CD4-positive, alpha-beta T cell treated with Interleukin-6 at 100 ng/mL for 8 hours (primary cell): ENCODE data around the gene LAPTM5.

Experiments used
- DNase-seq: peaks from one replicate; pipeline ENCODE4 v3.0.0-alpha.2; 2020; ENCODE audit warnings: mixed read lengths, low spot score

LAPTM5 gene

DNA sequence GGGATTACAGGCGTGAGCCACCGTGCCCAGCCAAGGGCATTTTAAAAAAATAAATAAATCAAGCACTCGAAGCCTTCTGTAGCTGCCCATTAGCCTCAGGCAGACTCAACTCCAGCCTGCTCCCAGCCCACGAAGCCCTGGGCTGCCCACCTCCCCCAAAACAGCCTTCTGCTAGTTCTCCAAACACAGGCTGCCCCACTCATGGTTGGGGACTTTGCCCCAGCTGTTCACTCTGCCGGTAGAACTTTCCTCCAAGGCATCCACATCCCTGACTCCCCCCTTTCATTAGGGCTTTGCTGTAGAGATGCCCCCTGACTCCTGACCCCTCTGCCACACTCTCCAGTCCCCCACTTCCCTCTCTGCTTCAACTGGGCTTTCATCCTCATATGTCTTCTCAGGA, 29.7 kb upstream of the LAPTM5 start:
- no peak for DNase-seq

DNA sequence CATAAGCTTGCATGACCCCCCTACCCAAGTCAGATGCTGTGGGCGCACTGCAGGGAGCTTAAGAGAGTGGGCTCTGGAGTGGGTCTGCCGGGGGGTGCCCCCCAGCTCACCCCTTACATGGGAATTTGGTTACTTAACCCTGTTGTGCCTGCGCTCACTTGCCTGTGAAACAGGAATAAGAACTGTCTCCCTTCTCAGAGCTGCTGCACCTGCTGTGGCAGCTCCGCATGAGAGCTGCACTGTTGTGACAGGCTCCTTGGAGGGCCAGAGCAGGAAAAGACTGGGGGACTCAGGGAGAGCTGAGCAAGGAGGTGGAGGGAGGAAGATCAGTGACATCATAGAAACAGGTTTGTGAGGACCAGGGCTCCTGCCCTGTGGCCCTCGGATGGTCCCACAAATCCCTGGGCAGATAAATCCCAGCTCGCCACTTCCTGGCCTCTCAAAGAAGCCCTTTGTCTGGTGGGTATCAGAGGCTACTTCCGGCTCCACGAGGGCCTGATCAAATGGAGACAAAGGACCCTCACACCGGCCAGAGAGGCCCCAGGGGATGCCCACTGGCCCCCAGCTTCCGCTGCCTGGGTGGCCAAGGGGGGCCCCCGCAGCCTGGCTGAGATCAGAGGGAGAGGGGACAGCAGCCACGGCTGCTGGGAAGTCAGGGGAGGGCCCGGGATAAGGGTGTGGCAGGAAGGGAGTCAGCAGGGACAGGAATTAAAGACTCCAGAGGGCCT, 28.9 kb upstream of the LAPTM5 start:
- DNase-seq = no peak

DNA sequence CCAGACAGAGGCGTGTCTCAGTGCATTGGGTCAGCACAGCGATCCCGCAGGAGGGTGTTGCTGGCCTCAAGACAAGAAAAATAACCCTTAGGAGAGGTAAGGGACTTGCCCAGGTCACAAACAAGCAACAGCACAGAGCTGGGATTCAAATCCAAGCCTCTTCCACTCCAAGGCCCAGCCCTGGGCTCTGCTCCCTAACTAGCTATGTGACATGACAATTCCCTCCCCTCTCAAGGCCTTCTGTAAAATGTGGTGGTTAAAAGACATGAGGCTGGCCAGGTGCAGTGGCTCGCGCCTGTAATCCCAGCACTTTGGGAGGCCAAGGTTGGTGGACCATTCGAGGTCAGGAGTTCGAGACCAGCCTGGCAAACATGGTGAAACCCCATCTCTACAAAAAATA, 28.1 kb upstream of the LAPTM5 start:
- DNase-seq = no peak

DNA sequence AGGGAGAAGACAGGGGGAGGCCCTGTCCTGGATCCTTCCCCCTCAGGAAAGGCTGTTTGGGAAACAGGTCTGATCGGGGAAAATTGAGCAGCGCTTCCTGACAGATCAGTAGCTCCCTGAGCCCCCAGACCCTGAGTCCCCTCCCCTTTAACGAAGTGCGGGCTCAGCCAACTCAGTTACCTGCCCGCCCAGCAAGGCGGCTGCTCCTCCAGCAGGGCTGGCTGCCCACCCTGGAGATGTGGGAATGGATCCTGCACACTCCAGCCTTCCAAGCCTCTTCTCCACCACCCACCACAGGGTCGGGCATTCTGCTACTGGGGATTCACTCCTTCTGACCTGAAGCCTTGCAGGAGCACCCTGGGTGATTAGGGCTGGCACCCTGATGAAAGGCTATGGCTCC, 27.6 kb upstream of the LAPTM5 start:
- DNase-seq = no peak

DNA sequence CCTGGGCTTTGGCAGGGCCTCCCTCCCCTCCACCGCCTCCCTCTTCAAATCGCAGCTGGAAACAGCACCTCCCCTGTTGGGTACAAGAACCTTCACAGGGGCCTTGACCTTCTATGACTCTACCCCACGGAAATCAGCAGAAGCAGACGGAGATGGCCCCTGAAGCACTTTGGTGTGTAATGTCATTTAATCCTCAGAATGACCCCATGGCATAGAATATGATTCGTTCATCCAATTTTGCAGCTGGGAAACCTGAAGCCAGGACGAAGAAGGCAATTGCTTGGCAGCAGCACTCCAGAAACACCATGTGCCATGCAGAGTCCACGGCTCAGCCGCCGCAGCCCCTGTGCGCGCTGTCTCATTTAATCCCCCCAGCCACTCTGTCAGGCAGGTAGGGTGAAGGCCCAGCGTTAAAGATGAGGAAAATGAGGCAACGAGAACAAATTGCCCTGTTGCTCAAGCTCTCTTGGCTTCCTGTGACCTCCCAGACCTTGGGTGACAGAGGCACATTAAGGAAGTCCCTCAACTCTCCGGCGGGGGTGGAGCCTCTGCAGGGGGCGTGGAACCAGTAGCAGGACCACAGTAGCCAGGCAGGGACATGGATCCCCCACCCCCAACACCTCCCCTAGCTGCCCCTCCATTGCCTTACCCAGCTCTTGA, 25.8 kb upstream of the LAPTM5 start:
- no peak for DNase-seq

DNA sequence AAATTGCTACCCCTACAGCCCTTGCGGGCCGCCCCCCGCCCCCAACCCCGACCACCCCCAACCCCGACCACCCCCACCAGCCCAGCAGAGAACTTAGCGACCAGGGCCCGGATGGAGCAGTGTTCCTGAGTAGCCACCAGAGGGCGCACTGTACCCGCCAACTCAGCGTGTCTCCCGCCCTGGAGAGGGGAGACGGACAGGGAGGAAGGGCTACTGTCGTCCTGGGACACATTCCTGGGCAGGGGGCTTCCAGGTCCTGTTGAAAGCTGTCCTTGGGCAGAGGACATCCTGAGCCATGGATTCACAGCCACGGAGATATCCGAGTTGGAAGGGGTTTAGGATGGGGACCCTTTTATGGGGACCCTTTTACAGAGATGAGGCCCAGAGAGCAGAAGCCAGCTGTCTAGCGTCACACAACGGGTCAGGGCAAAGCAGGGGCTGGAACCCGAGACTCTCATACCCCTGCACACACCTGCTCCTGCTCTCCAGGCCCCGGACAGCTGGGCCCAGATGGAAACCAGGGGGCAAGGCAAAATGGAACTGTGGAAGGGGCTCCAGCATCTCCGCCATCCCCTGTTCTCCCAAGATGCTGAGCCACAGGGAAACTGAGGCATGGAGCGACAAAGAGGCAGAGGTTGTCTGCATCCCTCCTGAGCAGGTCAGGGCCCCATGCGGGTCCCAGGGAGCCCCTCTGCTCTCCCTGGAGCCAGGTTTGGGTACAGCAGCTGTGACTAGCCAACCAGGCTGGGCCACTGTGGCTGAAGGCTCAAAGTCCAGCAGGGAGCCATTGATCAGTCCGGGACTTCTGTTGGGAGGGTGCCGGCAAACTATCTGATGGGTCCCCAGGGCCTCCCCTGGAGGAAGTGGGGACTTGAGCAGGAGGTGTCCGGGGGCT, 25.0 kb upstream of the LAPTM5 start:
- peak; percentile 68 for DNase-seq

DNA sequence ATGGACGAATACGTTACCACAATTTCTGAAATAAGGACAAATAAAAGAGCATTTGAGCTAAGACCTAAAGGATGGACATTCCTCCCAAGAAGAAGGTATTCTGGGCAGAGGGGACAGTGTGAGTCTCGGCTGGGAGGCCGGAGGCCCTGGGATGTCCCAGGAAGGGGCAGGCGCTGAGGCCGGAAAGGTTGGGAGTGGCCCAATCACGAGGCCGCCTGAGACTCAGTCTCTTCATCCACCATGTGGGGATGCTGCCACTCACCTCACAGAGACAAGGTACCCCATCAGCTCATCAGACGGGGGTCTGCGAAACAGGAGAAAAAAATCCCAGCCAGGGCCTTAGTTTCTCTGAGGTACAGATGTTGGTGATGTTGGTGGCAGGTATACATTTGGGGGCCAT, 24.3 kb upstream of the LAPTM5 start:
- no peak for DNase-seq

DNA sequence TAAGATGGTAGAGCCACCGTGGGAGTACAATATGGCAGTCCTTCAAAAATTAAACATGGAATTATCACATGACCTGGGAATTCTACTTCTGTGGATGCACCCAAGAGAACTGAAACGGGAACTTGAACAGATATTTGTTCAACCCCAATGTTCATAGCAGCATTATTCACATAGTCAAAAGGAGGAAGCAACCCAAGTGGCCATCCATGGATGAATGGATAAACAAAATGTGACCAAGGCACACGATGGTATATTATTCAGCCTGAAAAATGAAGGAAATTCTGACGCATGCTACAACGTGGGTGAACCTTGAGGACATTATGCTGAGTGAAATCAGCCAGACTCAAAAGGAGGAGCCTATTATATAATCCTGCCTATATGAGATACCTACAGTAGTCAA, 22.8 kb upstream of the LAPTM5 start:
- DNase-seq = no peak

DNA sequence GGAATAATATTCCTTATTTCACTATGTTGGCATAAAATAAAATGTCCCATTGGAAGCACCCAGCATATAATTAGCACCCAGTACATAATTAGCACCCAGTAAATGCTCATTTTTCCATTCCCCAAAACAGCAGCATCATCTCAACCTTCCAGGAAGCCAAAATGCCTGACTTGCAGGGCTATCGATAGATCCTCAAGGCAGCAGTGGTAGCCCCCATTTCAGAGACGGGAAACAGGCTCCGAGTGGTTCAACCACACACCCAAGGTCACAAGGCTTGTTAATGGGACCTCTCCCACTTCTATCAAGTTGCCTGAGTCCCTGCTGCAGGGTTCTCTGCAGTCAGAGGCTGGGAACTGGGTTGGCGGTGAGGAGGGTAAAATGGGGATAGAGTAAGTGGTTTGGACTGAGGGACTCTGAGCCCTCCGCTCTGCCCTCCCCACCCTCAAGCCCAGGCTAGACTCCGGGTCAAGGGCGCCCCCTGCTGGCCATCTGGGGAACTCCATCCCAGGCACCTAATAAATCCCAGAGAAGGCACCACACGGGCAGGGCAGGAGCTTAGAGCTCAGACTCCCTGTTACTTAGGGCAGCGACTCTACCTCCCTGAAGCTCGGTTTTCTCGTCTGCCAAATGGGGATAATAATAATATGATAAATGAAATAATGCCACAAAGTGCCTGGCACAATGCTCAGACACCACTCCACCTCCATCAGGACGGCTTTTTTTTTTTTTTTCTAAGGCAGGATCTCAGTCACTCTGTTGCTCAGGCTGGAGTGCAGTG, 21.9 kb upstream of the LAPTM5 start:
- DNase-seq = peak; percentile 87

DNA sequence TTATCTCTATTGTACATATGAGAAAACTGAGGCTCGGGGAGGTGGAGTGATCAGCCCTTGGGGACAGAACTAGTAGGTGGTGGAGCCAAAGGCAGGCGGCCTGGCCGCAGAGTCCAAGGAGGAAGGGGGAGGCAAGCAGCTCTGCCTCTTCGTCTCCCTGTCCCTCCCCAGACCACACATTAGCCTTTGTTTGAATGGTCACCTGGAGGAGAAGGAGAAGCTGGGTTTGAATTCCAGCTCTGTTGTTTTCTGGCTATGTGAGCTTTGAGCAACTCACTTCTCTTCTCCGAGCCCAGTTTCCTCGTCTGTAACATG, 21.4 kb upstream of the LAPTM5 start:
- DNase-seq = no peak

DNA sequence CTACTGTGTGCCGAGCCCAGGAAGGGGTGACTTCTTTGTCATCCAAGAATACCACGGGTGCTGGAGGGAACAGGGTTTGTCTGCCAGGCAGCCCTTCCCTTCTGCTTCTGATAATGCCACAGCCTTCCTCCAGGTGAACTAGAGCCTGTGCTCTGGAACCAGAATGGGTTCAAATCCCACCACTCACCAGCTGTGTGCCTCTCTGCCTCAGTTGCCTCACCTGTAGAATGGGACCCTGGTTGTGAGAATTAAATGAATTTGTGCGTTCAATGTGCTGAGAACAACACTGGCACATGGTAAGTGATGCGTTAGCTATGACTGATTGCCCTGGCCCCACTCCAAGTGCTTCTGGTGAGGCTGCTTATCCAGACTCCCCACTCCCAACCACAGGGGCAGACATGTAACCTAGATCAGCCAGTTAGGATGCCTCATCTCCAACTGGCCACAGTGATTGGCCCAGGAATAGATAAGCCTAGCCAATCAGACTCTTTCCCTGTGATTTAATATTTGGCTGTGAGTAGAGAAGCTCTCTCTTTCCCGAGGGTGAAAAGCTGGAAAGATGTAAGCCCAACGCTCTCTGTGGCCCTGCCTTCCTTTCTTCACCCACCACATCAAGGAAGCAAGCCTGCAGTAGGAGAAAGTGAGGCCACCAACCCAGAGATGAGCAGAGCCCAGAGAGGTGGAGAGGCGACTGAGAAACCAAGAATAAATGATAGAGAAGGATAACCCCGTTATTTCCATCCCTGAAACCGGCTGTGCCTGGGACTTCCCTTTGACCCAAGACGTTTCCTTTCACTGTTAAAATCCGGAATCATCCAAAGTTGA, 20.8 kb upstream of the LAPTM5 start:
- no peak for DNase-seq

DNA sequence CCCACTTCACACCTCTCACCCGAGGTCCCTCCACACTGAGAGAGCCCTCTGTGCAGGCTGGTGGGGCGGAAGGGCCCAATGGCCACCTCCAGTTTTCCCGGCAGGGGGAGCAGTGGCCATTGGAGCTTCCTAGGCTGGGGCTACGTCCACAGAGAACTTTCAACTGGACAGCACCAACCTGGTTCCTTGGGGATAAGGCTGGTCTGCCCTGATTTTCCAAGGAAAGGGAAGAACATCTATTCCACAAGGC, 20.3 kb upstream of the LAPTM5 start:
- DNase-seq = no peak

DNA sequence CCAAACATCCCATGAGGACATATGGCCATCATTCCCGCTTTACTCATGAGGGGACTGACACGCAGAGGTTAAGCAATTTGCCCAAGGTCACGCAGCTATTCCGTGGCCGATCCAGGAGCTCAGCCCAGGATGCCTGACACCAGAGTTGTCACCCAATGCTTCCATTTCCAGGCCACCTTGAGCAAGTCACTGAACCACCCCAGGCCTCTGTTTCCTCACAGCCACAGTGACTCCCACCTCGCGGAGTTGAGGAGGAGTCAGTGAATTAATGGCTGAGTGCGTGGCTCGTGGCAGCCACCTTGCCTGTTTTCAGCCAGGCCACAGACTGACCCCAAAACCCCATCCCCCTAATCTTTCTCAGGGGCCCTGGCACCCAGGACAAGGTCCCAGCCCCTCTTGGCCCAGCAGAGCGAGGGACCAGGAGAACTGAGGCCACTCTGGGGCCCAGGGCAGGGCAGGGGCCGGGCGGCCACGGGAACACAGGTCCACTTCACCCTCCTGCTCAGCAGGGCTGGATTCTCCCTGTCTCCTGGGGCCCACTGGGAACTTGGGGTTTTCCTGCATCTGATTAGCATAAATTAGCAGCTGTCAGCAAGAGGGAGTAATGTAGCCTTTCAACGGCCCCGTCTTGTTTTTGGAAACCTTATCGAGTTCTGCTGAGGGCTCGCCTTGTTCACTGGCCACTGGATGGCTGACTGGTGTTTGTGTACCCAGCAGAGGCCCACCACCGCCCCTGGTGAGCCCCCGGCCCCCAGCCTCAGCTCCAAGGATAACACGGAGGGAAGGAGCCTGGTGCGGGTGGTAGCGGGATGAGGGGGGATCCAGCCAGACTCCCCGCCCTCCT, 19.7 kb upstream of the LAPTM5 start:
- DNase-seq = no peak

DNA sequence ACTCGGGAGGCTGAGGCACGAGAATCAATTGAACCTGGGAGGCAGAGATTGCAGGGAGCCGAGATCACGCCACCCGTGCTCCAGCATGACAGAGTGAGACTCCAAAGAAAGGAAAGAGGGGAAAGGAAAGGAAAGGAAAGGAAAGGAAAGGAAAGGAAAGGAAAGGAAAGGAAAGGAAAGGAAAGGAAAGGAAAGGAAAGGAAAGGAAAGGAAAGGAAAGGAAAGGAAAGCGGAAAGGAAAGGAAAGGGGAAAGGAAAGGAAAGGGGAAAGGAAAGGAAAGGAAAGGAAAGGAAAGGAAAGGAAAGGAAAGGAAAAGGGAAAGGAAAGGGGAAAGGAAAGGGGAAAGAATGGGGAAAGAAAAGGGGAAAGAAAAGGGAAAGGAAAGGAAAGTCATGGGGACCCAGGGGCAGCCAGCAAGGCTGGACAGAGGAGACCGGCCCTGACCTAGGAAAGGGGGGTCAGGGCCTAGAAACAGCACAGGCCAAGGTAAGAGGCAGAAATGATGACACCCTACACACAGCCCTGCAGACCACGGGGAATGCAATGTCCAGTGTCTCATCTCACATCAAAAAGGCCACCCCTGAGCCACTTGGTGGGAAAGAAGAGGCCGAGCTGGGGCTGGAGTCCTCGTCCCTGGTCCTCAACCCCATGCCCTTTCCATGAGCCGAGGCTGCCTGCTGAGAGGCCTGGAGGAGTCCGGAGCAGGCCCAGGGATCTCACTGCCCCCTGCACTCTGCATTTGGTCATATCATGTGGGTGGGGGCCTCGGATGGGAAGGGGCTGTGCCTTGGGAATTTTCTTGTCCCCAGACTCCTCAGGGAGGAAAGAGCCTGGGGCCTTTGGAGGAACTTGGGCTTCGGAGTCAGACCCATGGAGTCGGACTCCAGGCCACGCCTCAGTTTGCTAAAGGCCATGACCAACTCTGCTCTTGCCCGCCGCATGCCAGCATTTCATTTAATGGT, 18.8 kb upstream of the LAPTM5 start:
- DNase-seq = no peak

DNA sequence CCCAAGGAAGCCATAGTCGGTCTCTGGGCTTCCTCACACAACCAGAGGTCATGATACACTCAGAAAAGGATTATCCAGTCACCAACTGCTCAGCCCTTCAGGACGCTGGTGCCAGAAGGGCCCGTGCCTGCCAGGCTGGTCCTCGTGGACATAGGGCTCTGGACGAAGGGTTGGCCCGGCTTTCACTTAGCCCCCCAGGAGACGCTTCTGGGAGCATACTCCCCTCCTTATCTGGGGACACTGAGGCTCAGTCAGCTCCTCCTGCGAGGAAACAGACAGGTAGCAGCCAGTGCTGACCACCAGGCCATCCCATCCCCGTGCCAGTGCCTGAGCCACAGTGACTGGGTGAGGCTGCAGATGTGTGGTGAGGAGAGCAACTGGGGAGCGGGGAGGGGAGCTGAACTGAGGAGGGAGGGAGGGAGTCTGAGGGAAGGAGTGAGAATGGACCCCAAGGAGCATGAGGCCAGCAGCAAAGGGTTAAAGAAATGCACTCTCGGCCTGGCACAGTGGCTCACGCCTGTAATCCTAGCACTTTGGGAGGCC, 17.9 kb upstream of the LAPTM5 start:
- no peak for DNase-seq

DNA sequence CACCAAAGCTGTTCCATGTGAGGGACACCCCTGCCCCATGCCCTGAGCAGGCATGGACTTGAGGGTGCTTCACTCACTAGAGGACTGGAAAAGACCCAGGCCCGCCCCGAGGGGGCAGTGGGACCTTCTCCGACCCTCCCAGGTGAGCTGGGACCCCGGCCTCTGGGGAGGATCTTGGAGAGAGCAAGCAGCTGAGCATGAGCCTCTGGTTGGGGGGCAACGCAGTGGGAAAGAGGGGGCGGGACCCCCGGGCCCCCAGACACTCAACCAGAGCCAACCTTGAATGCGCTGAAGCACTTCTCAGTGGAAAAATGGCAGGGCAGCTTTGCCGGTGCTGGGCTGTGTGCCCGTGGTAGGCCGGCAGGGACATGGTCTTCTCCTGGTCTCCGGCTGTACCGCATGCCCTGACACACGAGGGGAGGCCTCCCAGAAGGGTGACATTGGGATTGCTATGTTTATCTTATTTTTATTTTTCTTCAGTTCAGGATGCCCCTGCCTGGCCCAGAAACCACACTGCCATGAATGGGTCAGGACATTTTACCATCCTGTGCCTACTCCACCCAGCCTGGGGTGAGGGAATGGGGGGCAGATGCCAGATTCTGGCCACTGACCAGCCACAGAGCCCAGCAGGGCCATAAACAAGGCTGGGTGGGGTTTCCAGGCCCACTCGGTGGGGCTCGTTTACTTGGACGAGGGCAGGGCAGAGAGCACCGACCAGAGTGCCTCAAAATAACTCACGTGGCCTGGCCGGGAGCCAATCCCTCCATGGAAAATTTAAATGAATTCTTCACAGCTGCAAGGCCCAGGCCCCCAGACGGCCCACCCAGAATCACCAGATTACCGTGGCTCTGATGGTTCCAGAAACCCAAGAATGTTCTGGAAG, 17.2 kb upstream of the LAPTM5 start:
- no peak for DNase-seq

DNA sequence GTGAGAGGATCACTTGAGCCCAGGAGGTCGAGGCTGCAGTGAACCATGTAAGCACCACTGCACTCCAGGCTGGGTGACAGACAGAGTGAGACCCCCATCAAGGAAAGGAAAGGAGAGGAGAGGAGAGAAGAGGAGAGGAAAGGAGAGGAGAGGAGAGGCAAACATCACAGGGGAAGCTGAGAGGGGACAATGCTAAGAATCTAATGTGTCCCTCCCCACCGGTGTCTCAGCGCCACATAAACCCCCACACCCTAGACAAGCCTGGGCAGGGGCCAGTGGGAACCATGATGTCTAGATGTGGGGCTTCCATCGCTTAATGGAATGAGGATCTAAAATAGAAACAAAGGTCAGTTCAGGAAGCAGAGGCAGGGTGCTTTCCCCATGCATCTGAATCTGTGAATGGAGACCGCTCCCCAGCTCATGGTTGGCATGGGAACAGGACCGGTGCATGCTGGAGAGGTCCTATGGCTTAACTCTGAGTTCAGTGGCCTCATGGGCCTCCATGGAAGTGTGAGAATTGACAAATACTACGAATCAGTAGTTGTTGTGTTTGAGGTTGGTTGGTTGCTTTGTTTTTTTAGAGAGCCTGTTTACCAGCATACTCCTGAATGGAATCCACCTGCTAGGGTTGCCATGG, 16.3 kb upstream of the LAPTM5 start:
- no peak for DNase-seq

DNA sequence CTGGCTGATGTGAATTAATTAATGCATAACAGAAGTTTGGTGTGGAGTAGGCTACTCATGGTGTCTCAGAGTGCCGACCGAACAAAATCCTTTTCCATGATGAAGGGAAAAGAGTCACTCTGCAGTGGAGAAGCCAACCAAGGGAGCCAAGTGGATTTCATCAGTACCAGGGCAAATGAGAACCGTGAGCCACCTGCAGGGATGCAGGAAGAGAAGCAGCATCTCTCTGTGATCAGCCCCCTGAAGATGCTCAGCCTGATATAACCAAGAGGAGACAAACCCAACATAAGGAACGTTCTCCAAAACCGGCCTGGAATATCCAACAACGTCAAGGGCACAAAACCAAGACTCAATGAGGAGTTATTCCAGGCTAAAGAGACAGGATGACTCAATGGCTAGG, 13.4 kb upstream of the LAPTM5 start:
- no peak for DNase-seq
